ENCODE data around the gene CRYBG3.

The CRYBG3 gene

GRCh38 chr3:97839944-97840343 is 18.1 kb downstream of the CRYBG3 start:
- DNase-seq: no peak

DNA sequence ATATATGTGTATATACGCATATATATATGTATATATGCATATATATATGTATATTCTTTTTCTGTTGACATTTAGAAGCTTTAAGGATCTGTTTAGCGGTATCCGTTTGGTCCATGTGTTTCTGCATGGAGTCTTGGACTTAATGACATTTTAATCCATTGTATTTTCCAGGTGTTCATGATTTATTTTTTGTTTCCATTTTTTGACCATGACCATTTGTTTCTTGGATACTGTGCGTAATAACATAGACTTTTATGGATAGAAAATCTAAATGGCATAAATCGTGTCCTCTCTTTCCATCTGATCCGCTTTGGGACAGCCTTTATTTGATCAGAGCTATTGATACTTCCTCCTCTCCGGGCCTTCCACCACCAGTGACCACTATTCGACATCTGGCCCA is 19.5 kb downstream of the CRYBG3 start:
- no peak for DNase-seq

GRCh38 chr3:97841956-97842355 is 20.1 kb downstream of the CRYBG3 start:
- no peak for DNase-seq

DNA sequence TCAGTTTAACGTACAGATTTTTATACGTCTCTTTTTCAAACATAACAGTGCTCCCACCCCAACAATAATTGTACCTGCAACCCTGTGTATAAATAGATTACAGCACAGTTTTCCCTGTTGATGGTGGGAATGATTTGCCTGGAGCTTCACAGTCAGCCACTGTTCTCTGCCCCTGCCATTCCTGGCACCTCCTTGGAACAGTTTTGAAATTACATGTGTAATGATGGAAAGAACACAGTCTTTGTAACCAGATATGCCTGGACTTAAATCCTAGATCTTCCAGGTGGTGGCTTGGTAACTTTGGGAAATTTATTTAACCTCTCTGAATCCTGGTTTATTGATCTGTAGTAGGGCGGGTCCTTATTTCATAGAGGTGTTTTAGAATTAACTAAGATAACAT is 27.0 kb downstream of the CRYBG3 start:
- no peak for DNase-seq

DNA sequence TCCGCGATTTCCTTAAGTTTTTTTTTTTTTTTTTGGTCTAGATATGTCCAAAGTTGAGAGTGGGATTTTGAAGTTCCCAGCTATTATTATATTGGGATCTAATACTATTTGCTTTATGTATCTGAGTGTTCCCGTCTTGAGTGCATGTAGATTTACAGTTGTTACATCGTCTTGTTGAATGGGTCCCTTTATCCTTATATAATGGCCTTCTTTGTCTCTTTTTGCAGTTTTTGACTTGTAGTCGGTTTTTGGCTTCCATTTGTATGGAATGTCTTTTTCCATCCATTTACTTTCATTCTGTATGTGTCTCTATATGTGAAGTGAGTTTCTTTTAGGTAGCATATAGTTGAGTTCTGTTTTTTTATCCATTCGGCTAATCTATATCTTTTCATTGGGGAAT is 35.6 kb downstream of the CRYBG3 start:
- DNase-seq: no peak

- no peak for DNase-seq
These were observed 38.6 kb downstream of the CRYBG3 start for GRCh38 chr3:97860364-97860763.

- no peak for DNase-seq
These were observed 40.8 kb downstream of the CRYBG3 start for GRCh38 chr3:97862582-97862981.

GRCh38 chr3:97863031-97863430 is 41.2 kb downstream of the CRYBG3 start:
- DNase-seq: no peak

DNA sequence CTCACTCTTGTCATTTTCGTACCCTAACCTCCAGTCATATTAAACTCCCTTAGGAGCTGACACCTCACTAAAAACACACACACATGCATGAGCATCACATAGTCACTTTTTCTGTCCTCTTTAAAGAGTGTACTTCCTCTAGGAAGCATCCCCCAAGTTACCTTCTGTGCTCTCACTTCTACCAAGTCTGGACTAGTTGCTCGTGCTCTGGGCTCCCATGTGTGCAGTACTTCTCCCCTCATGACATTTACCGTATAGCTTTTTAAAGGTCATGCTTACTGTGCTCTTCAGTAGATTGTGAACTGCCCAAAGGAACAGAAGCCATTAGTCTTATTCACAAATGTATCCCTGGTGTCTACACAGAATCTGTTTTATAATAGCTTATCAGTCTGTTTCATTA is 42.0 kb downstream of the CRYBG3 start:
- DNase-seq: no peak

- no peak for DNase-seq
These were observed 49.4 kb downstream of the CRYBG3 start for GRCh38 chr3:97871186-97871585.

DNA sequence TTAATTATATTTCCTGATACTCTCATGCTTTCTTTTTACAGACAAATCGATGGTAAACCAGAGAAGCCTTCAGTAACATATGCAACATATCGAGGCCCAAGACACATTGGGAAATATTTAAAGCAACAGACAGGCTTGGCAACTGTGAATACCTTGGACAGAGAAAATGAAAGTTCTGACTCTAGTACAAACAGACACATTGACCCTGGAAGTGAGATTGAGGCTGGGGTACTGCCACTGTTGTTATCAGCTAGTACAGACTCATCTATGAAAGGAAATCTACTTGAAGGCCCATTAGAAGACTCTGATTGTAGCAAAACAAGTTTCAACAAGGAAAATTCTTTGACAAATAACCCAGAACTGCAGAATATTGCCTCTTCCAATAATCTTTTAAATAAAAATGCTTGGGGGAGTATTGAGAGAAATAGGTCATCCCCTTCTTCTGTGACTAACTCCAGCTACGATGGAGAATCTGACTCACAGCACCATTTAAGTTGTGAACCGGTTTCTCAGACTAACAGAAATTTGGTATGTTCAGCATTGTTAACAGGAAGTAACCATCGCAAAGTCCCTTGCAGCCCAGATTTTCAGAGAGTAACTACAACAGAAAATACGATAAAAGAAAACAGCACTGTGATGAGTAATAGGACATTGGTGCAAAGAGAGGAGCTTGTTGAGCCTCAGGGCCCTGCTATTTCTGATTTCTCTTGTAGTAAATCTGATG is 50.2 kb downstream of the CRYBG3 start:
- DNase-seq: peak in 1 of 2 donors; percentile 24

DNA sequence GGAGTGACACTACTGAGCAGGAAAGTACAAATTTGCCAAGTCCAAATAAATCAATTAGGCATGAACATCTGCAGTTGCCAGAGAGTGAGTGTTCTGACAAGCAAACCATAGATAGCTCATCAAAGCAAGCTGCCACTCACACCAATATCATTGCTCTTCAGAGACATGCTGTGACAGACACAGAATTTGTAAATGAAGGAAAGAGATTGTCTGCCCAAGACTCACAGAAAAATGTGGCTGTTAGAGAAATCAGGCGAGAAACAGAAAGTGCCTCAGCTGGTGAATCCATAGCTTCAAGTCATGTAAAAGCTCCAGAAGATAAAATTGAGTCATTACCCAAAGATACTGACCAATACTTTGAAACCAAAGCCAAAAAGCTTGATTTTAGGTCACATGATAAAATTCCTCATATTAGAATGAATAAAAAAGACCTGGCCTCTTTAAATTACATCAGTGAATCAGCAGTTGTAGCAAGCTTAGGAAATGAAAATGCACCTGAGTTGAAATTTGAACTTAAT is 50.8 kb downstream of the CRYBG3 start:
- DNase-seq: no peak

GRCh38 chr3:97880267-97880666 is 58.5 kb downstream of the CRYBG3 start:
- DNase-seq: no peak

DNA sequence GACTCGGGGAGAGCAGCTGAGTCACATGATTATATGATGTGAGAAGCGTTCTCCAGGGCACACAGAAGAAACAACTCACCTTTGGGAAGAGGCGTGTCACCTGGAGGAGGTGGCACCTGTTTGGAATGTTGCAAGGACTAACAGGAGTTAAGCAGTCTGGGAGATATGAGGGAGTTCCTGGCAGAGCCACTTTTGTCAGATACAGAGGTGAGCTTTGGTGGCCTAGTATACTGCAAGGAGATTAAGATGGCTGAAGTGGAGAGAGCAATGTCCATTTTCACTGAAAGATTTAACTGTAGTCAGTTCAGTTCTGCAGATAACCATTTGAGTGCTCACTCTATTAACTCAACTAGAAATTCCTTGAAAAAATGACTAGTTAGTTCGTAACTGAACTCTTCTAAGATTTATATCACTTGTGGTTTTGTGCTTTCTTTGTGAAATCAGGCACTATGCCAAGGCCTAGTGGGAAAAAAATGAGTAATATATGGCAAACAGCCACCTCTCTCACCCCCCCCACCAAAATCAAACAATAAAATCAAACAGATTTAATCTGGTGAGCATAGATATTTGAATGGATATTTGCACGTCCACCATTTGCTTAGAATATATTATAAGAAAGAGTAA is 61.3 kb downstream of the CRYBG3 start:
- DNase-seq: peak in 1 of 2 donors; percentile 24

GRCh38 chr3:97883736-97884135 is 61.9 kb downstream of the CRYBG3 start:
- no peak for DNase-seq

DNA sequence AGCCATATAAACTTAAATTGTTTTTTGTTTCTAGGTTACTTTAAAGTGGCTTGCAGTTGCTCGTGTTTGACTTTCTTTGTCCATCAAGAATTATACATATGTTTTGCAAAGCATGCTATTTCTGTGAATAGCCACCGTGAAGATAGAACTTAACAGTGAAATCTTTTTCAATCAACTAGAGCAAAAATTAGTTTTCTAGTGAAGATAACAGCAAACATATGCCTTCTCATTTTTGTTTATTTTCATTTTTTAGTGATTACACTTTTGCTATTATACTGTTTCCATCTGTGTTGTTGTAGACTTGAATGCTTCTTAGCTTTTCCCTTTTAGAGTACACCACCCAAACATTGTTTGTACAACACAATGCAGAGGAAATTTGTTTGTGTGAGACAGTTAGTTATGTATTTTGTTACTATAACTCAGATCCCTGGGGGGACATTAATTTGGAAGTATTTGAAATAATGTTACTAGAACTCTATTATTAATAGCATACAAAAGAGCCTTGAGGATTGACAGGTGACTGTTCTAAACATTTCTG is 62.8 kb downstream of the CRYBG3 start:
- no peak for DNase-seq

GRCh38 chr3:97885931-97886824 is 64.4 kb downstream of the CRYBG3 start:
- DNase-seq: no peak

DNA sequence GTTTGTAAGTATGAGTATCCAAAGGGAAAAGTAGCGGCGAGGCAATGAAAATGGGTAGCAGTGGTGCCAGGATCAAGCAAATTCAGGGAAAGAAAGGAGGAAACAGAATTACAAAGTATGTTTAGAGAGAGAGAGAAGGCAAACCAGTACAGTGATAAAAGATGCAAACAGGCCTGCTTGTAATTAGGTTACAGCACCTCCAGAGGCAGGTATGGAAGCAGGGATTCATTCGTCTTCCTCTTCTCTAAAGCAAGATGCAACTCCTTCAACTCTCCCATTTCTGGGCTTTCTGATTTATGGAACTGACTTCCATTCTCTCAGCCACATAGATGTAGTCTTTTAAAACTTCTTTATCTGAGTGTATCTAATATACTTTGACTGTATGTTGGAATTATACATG is 68.0 kb downstream of the CRYBG3 start:
- DNase-seq: no peak

DNA sequence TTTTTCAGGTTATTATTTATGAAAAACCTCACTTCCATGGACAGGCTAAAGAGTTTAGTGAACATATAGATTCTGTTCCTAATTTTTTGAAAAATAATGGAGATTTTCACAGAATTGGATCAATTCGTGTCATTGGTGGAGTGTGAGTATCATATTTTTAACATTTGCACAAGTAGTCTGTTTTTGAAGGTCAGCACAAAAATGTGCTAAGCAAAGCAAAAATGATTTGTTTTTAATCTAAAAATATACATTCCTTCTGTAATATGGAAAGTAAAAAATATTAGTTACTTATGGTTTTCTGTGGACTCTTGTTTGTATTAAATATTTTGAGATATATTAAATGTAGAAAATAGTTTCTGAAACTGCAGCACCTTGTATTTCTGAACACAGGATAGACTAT is 71.0 kb downstream of the CRYBG3 start:
- DNase-seq: no peak

DNA sequence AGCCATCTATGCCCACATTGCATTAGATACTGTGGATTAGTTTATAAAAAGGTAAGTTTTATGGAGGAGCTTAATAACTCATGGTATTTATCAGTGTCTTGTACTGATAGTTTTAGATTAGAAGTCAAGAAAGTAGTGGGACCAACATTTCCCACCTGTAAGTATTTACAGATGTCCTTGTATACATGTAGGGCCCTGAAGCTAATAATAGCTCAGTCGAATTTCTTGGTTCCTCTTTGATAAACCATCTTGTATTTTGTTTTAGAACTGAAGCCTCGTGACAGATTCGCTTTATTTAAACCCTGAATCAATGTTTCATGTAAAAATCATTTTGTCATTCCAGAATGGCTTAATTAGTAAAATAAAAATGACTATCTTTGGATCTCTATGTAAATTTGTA is 73.4 kb downstream of the CRYBG3 start:
- DNase-seq: no peak

DNA sequence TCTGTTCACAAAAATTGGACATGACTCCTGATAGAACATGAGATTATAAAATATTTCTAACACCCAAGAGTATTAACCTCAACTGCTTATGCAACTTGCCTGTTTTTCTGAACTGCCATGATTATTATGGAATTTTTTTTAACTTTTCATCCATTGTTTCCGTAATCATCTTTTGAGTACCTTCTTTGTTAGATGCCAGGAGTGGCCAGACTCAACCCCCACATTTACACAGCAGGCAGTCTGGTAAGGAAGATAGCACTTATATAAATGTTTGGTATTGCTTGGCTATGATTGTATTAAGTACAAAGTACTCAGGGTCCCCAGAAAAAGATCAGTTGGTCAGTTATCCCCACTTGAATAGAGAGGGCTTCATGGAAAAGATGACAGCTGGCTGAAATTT is 74.3 kb downstream of the CRYBG3 start:
- no peak for DNase-seq

DNA sequence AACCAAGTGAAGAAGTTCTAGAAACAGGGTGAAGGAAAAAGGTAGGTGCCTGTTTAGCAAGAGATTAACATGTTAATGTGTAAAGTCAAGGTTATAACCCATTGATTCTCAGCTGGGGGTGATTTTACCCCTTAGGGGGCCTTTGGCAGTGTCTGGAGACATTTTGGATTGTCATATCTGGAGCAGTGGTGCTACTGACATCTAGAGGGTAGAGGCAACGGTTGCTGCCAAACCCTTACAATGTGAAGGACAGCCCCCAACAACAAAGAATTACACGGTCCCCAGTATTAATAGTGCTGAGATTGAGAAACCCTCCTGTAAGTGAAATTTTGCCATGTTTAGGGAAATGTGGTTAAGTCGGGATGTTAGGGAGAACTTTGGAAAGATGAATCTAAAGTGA is 74.7 kb downstream of the CRYBG3 start:
- no peak for DNase-seq

GRCh38 chr3:97899331-97899730 is 77.5 kb downstream of the CRYBG3 start:
- DNase-seq: no peak
